GM13977 (cell line): Measurements from ENCODE around the gene KCNG2.
"Not testable (repeated sequence)": the region's sequence is repeated elsewhere in the genome, so short reads cannot be mapped to it uniquely, and the experiment has no call there.

Experiments used
- DNase-seq: peaks from one replicate; pipeline ENCODE4 v3.0.0; 2012; ENCODE audit warnings: low spot score
- CTCF ChIP-seq: IDR thresholded peaks from 2 replicates; pipeline ENCODE4 v1.5.1; 2012; ENCODE audit warnings: mild to moderate bottlenecking, control low read depth; ENCODE audit not compliant: insufficient read depth; ENCODE audit errors: extremely low read depth, missing control alignments
- in situ Hi-C: fragments of 300-500 bp; cut with MboI; formaldehyde crosslinking; loops from one replicate; pipeline ENCODE4 v1.12.0; 2022; ENCODE audit warnings: low sequenced_read_pairs, low pct_unique_long_range_greater_than_20kb, mixed read lengths, inconsistent platforms; ENCODE audit not compliant: unreplicated experiment

The KCNG2 gene

GRCh38 chr18:79874553-79875530, 77.1 kb downstream of the KCNG2 start:
- in situ Hi-C loops, result no loop called here
- no peak for DNase-seq
- TF ChIP-seq CTCF, result no peak

GRCh38 chr18:79875531-79875919, 77.8 kb downstream of the KCNG2 start:
- in situ Hi-C loops, result no loop called here
- no peak for DNase-seq
- no peak for TF ChIP-seq CTCF

- in situ Hi-C loops, result no loop called here
- TF ChIP-seq CTCF, result no peak
- no peak for DNase-seq
Measured at GRCh38 chr18:79875931-79876461, 78.3 kb downstream of the KCNG2 start.

- DNase-seq, result no peak
- in situ Hi-C loops, result no loop called here
- no peak for TF ChIP-seq CTCF
Measured at GRCh38 chr18:79876497-79876896, 78.8 kb downstream of the KCNG2 start.

GRCh38 chr18:79877163-79878091, 79.7 kb downstream of the KCNG2 start:
- no peak for DNase-seq
- in situ Hi-C loops, result no loop called here
- no peak for TF ChIP-seq CTCF

- DNase-seq, in situ Hi-C loops: not testable (repeated sequence)
Measured at GRCh38 chr18:79878246-79878645, 80.5 kb downstream of the KCNG2 start.
